HL-60 (cell line): ENCODE measurements around the gene CRTC3.

Source experiments
- DNase-seq, 2 experiments: peaks; one replicate each; pipeline ENCODE4 v3.0.0-alpha.2; 2010 to 2020; ENCODE audit warnings: low read depth in 1 of 2, low spot score in 1 of 2
- H3K27ac ChIP-seq: fragments of 250-450 bp; sonication (Bioruptor Pico); replicated peaks from 2 replicates; pipeline ENCODE4 v1.5.1; 2020; ENCODE audit warnings: mild to moderate bottlenecking, moderate library complexity
- H3K27me3 ChIP-seq: fragments of 250-450 bp; sonication (Bioruptor Pico); 2 replicates; pipeline ENCODE4 v1.5.1; 2021; ENCODE audit warnings: mild to moderate bottlenecking, moderate library complexity; ENCODE audit not compliant: insufficient read depth, poor library complexity, severe bottlenecking
- H3K4me3 ChIP-seq: replicated peaks from 2 replicates; pipeline ENCODE4 v1.5.1; 2011; ENCODE audit warnings: mild to moderate bottlenecking, control low read depth, low read length; ENCODE audit not compliant: insufficient read depth
- CTCF ChIP-seq: IDR thresholded peaks from one replicate; pipeline ENCODE4 v1.5.1; 2011; ENCODE audit warnings: low read length, control low read depth, inconsistent platforms; ENCODE audit not compliant: insufficient read depth
- GABPA ChIP-seq: IDR thresholded peaks from 2 replicates; pipeline ENCODE4 v1.6.1; 2012; ENCODE audit warnings: low read depth
- POLR2AphosphoS5 ChIP-seq: IDR thresholded peaks from 2 replicates; pipeline ENCODE4 v1.6.1; 2012; ENCODE audit warnings: low read depth
- SPI1 ChIP-seq: IDR thresholded peaks from 2 replicates; pipeline ENCODE4 v1.6.1; 2012; ENCODE audit warnings: low read depth, mild to moderate bottlenecking, borderline replicate concordance
- TF ChIP-seq, protein P1 (sequence below): IDR thresholded peaks from 2 replicates; pipeline ENCODE4 v1.6.1; 2012; ENCODE audit warnings: low read depth; ENCODE audit not compliant: insufficient replicate concordance

CRTC3 gene

GRCh38 chr15:90681480-90681879, 151.8 kb downstream of the CRTC3 start:
- Histone ChIP-seq H3K27ac (no peak overlapping the region), H3K27me3 (no peaks in the 10 kb centered on the region), H3K4me3 (no peak overlapping the region)
- DNase-seq, result no peak
- no peak for TF ChIP-seq POLR2AphosphoS5
- TF ChIP-seq, protein P1, sequence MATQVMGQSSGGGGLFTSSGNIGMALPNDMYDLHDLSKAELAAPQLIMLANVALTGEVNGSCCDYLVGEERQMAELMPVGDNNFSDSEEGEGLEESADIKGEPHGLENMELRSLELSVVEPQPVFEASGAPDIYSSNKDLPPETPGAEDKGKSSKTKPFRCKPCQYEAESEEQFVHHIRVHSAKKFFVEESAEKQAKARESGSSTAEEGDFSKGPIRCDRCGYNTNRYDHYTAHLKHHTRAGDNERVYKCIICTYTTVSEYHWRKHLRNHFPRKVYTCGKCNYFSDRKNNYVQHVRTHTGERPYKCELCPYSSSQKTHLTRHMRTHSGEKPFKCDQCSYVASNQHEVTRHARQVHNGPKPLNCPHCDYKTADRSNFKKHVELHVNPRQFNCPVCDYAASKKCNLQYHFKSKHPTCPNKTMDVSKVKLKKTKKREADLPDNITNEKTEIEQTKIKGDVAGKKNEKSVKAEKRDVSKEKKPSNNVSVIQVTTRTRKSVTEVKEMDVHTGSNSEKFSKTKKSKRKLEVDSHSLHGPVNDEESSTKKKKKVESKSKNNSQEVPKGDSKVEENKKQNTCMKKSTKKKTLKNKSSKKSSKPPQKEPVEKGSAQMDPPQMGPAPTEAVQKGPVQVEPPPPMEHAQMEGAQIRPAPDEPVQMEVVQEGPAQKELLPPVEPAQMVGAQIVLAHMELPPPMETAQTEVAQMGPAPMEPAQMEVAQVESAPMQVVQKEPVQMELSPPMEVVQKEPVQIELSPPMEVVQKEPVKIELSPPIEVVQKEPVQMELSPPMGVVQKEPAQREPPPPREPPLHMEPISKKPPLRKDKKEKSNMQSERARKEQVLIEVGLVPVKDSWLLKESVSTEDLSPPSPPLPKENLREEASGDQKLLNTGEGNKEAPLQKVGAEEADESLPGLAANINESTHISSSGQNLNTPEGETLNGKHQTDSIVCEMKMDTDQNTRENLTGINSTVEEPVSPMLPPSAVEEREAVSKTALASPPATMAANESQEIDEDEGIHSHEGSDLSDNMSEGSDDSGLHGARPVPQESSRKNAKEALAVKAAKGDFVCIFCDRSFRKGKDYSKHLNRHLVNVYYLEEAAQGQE, result no peak
- TF ChIP-seq GABPA, result no peak
- no peak for TF ChIP-seq CTCF
- no peak for TF ChIP-seq SPI1

DNA sequence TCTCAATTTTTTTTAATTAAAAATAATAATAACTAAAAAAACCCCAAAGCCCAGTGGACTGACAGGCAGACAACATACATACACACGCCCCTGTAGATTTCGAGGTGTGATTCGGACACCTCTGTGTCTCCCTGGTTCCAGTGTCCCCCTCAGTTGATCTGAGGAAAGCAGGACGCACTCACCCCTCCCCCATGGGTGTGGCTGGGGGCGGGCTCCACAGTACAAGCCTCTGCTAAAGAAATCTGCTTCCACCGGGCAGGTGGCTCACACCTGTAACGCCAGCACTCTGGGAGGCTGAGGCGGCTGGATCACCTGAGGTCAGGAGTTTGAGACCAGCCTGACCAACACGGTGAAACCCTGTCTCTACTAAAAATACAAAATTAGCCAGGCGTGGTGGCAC, 153.6 kb downstream of the CRTC3 start:
- no peak for TF ChIP-seq SPI1
- TF ChIP-seq, protein P1, result no peak
- TF ChIP-seq GABPA, result no peak
- TF ChIP-seq CTCF, result no peak
- no peak for TF ChIP-seq POLR2AphosphoS5

GRCh38 chr15:90683876-90684275, 154.2 kb downstream of the CRTC3 start:
- TF ChIP-seq, protein P1, result no peak
- TF ChIP-seq SPI1 (no peak), GABPA (no peak), CTCF (no peak), POLR2AphosphoS5 (no peak)
- DNase-seq, result no peak
- no peak overlapping the region for H3K4me3 ChIP-seq
- H3K27ac ChIP-seq, result no peak overlapping the region
- no peaks in the 10 kb centered on the region for H3K27me3 ChIP-seq

More for the DNA sequence above, 153.6 kb downstream of the CRTC3 start:
- no peak overlapping the region for H3K27ac ChIP-seq
- no peak for DNase-seq
- no peaks in the 10 kb centered on the region for H3K27me3 ChIP-seq
- H3K4me3 ChIP-seq, result no peak overlapping the region
